Central memory CD8-positive, alpha-beta T cell (primary cell): ENCODE data around the gene NME1.
A peak's percentile ranks its signal among the peaks of the same experiment; 100 is the strongest.
"Not testable (repeated sequence)": the region's sequence is repeated elsewhere in the genome, so short reads cannot be mapped to it uniquely, and the experiment has no call there.

ENCODE experiments used
- ATAC-seq: fragments of 150-1000 bp; cut with Tn5 transposase; replicated peaks from 2 replicates; pipeline ENCODE4 v1.10.0; 2022; ENCODE audit warnings: mild to moderate bottlenecking, moderate FRiP score, moderate number of reproducible peaks; ENCODE audit not compliant: poor library complexity, severe bottlenecking; ENCODE audit errors: extremely low read depth
- DNase-seq, 2 donors: peaks; one replicate each; pipeline ENCODE4 v3.0.0; 2021; ENCODE audit warnings: low spot score in 2 of 2
- H3K27ac Mint-ChIP-seq: one replicate; pipeline ENCODE4 v1.8.0; 2022; ENCODE audit warnings: low read depth, mild to moderate bottlenecking, moderate library complexity, mixed read lengths
- H3K27me3 Mint-ChIP-seq: one replicate; pipeline ENCODE4 v1.8.0; 2022; ENCODE audit warnings: mixed read lengths
- H3K36me3 Mint-ChIP-seq: one replicate; pipeline ENCODE4 v1.8.0; 2022; ENCODE audit warnings: mild to moderate bottlenecking, moderate library complexity, mixed read lengths; ENCODE audit not compliant: insufficient read depth
- H3K4me1 Mint-ChIP-seq: one replicate; pipeline ENCODE4 v1.8.0; 2022; ENCODE audit warnings: mixed read lengths
- H3K4me3 Mint-ChIP-seq: one replicate; pipeline ENCODE4 v1.8.0; 2022; ENCODE audit warnings: mild to moderate bottlenecking, moderate library complexity, mixed read lengths
- H3K9me3 Mint-ChIP-seq: one replicate; pipeline ENCODE4 v1.8.0; 2022; ENCODE audit warnings: mixed read lengths

The NME1 gene

DNA sequence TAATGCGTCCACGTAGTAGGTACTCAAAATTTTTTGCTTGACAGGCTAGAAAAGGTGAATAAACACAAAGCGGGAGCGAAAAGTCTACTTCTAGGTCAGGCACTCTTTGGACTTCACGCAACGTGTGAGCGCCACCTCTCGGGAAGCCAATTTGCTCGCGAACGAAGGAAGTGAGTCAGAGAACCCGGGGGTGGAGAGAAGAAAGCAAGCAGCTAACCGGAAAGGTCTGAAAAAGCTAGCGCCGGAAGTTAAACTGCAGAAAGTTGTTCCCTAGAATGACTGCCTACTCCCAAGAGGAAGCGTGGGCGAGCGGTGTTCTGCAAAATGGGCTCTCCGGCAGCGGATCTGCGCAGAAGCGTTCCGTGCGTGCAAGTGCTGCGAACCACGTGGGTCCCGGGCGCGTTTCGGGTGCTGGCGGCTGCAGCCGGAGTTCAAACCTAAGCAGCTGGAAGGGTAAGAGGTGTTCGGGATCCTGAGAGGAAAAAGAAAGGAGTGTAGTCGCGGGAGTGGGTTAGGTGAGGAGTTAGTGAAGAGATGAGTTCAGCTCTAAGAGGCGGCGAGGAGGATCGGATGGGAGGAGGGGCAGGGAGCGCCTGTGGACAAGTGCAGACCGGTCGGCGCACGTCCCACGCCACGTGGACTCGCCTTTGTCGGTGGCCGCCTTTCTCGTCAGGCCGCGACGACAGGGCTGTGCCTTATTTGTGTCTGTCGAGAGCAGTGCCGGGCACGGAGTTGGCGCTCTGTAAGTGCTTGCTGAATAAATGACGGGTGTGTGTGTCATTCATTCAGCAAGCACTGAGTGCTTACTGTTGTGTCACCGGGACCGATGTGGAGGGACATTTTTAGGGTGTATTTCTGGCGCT is at the start of gene NME1:
NME1 (plus strand) TSS at position 350 of the 863 bp plus-strand sequence. CDS start 2,096 bp downstream, outside the sequence.
- ATAC-seq (peak; percentile 99), DNase-seq (peak; percentile 97)
- no peaks in the 10 kb centered on the region for H3K36me3 Mint-ChIP-seq
- H3K4me3 Mint-ChIP-seq: no peak within 1 kb of the TSS
- H3K27me3 Mint-ChIP-seq: no peaks in the 10 kb centered on the region
- no peaks in the 10 kb centered on the region for H3K4me1 Mint-ChIP-seq
- H3K9me3 Mint-ChIP-seq: no peaks in the 10 kb centered on the region
- no peak within 1 kb of the TSS for H3K27ac Mint-ChIP-seq

DNA sequence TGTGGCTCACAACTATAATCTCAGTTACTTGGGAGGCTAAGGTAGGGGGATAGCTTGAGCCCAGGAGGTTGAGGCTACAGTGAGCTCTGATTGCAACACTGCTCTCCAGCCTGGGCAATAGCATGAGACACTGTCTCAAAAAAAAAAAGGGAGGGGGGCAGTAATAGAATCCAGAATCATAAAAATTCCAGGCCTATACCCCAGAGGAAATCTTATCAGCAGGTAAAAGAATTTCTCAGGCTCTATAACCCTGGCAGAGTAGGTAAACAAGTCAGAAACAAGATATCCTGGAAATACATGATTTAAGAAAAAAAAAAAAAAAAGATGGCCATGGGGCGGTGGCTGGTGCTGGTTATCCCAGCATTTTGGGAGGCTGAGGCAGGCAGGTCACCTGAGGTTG is 45.6 kb upstream of the NME1 start:
- ATAC-seq (no peak), DNase-seq (no peak)
- Mint-ChIP-seq H3K4me1 (peaks cover 25% of the 10 kb centered on the region), H3K9me3 (no peaks in the 10 kb centered on the region), H3K36me3 (peaks cover 21% of the 10 kb centered on the region), H3K27me3 (no peaks in the 10 kb centered on the region), H3K4me3 (no peak overlapping the region), H3K27ac (no peak overlapping the region)

GRCh38 chr17:51112303-51113222 is 40.8 kb upstream of the NME1 start:
- H3K27ac Mint-ChIP-seq, H3K27me3 Mint-ChIP-seq, H3K9me3 Mint-ChIP-seq, H3K4me3 Mint-ChIP-seq, H3K36me3 Mint-ChIP-seq, DNase-seq, ATAC-seq: not testable (repeated sequence)
- H3K4me1 Mint-ChIP-seq: peaks cover 22% of the 10 kb centered on the region

DNA sequence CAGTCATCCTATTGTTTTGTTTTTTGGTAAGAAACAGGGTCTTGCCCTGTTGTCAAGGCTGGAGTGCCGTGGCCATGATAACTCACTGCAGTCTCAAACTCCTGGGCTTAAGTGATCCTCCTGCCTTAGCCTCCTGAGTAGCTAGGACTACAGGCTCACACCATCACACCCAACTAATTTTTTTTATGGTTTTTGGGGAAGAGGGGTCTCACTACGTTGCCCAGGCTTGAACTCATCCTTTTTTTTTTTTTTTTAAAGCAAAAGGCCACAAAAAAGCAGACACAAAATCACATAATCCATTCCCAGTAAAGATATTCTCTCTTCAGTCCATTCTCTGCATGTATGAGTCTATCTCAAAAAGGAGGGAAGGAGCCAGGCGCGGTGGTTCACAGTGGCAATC is 38.2 kb upstream of the NME1 start:
- Mint-ChIP-seq H3K4me3 (no peak overlapping the region), H3K9me3 (no peaks in the 10 kb centered on the region)

GRCh38 chr17:51118330-51119195 is 34.8 kb upstream of the NME1 start:
- Mint-ChIP-seq H3K27me3 (no peaks in the 10 kb centered on the region), H3K27ac (peak overlapping the region; percentile 16), H3K9me3 (no peaks in the 10 kb centered on the region), H3K4me3 (peak overlapping the region; percentile 91), H3K36me3 (peaks cover 16% of the 10 kb centered on the region), H3K4me1 (peaks cover 52% of the 10 kb centered on the region)
- ATAC-seq (no peak), DNase-seq (no peak)

More for the DNA sequence above, 38.2 kb upstream of the NME1 start:
- no peak for ATAC-seq
- no peak for DNase-seq
- Mint-ChIP-seq H3K4me1 (peaks cover 32% of the 10 kb centered on the region), H3K36me3 (peaks cover 9% of the 10 kb centered on the region), H3K27ac (no peak overlapping the region), H3K27me3 (no peaks in the 10 kb centered on the region)

DNA sequence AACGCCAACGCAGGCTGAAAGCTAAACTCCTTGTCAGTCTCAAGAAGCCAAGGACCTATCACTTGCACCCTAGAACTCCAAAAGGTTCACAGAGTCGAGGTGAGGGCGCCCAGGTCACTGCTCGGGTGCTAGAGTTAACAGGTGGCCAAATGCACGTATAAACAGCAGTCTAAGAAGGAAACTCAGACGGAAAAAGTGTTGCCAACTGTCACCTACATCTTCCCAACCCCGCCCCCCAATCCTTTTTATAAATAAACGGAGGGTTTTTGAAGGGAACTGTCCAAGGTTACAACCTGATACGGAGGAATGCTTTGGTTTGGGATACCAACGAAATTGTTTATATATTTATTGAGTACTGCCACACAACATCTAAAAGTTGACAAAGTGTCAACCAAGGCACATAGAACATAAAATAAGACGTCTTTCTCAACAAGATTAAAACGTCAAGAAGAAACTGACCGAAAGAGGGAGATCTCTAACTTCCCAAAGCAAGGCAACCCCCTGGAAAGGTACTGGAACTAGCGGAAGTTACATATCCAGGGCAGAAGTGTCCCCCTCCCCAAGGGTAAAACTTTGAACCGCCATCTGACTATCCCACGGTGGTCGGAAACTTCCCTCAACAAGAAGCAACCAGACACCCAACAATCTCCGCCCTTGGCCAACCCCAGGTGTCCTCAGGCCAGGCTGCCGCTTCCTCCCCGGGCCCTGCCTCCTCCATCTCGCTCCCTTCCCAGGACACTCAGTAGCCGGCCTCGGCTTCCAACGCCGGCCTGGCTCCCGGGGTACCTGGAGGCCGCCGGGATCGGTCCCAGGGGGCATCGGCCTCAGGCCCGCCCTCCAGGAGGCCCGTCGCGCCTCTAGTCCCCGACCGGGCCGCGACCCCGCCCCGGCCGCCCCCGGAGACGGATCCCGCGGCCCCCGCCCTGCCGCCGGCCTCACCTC is 33.7 kb upstream of the NME1 start:
- peaks cover 52% of the 10 kb centered on the region for H3K4me1 Mint-ChIP-seq

GRCh38 chr17:51120357-51120738 is 33.0 kb upstream of the NME1 start:
- Mint-ChIP-seq H3K27ac (peak overlapping the region; percentile 94), H3K4me3 (peak overlapping the region; percentile 91), H3K9me3 (no peaks in the 10 kb centered on the region), H3K4me1 (peaks cover 52% of the 10 kb centered on the region), H3K36me3 (peaks cover 16% of the 10 kb centered on the region), H3K27me3 (no peaks in the 10 kb centered on the region)
- ATAC-seq (peak; percentile 55), DNase-seq (no peak)

More for the DNA sequence above, 33.7 kb upstream of the NME1 start:
- Mint-ChIP-seq H3K4me3 (peak overlapping the region; percentile 91), H3K27ac (peak overlapping the region; percentile 94), H3K9me3 (no peaks in the 10 kb centered on the region), H3K36me3 (peaks cover 16% of the 10 kb centered on the region), H3K27me3 (no peaks in the 10 kb centered on the region)
- DNase-seq (peak; percentile 10 to 14), ATAC-seq (peak; percentile 33)

- peak; percentile 75 to 80 for DNase-seq
- Mint-ChIP-seq H3K36me3 (peaks cover 16% of the 10 kb centered on the region), H3K4me3 (peak within 1 kb of the TSS; percentile 91), H3K4me1 (peaks cover 52% of the 10 kb centered on the region), H3K9me3 (no peaks in the 10 kb centered on the region), H3K27me3 (no peaks in the 10 kb centered on the region), H3K27ac (peak within 1 kb of the TSS; percentile 94)
- ATAC-seq: peak; percentile 79
Observed at GRCh38 chr17:51120739-51121619, 32.4 kb upstream of the NME1 start, which contains the start of gene SPAG9. SPAG9 (minus strand) TSS chr17:51120868; CDS start chr17:51120656, 212 bp downstream.

- peak overlapping the region; percentile 94 for H3K27ac Mint-ChIP-seq
- no peaks in the 10 kb centered on the region for H3K9me3 Mint-ChIP-seq
- peaks cover 46% of the 10 kb centered on the region for H3K4me1 Mint-ChIP-seq
- peaks cover 15% of the 10 kb centered on the region for H3K36me3 Mint-ChIP-seq
- H3K27me3 Mint-ChIP-seq: no peaks in the 10 kb centered on the region
- peak in 1 of 2 donors; percentile 10 for DNase-seq
- H3K4me3 Mint-ChIP-seq: peak overlapping the region; percentile 91
- ATAC-seq: no peak
Observed at GRCh38 chr17:51121620-51122472, 31.5 kb upstream of the NME1 start.
